Osteoblast (primary cell): ENCODE results near the gene GIMAP2. TPM values are rescaled to one million over a fixed set of nuclear protein-coding genes. Genes with fewer than 3 reads are reported as not detected.

ENCODE experiments used
- DNase-seq: peaks from one replicate; pipeline ENCODE4 v3.0.0; 2011; ENCODE audit warnings: low spot score, mixed read lengths; ENCODE audit not compliant: insufficient read length; ENCODE audit errors: missing footprints
- H2AFZ ChIP-seq: 2 replicates; pipeline ENCODE4 v1.6.0; 2011; ENCODE audit warnings: mild to moderate bottlenecking, low read length
- H3K27ac ChIP-seq: 2 replicates; pipeline ENCODE4 v1.5.1; 2011; ENCODE audit warnings: mild to moderate bottlenecking, low read depth, low read length, moderate library complexity
- H3K27me3 ChIP-seq: 2 replicates; pipeline ENCODE4 v1.6.0; 2012; ENCODE audit warnings: mild to moderate bottlenecking, control low read depth, inconsistent platforms, low read length, moderate library complexity; ENCODE audit not compliant: insufficient read depth
- H3K36me3 ChIP-seq: 2 replicates; pipeline ENCODE4 v1.5.1; 2011; ENCODE audit warnings: mild to moderate bottlenecking, low read length, control low read depth, moderate library complexity; ENCODE audit not compliant: insufficient read depth
- H3K4me1 ChIP-seq: 2 replicates; pipeline ENCODE4 v1.5.1; 2011; ENCODE audit warnings: mild to moderate bottlenecking, low read length, control low read depth, moderate library complexity; ENCODE audit not compliant: insufficient read depth
- H3K4me2 ChIP-seq: 2 replicates; pipeline ENCODE4 v1.6.0; 2011; ENCODE audit warnings: mild to moderate bottlenecking, low read length; ENCODE audit not compliant: insufficient read depth
- H3K4me3 ChIP-seq: fragments of 200-600 bp; sonication (generic); 3 replicates; pipeline ENCODE4 v1.5.1; 2012; ENCODE audit warnings: mild to moderate bottlenecking, low read length, inconsistent platforms; ENCODE audit not compliant: insufficient read depth
- H3K79me2 ChIP-seq: 2 replicates; pipeline ENCODE4 v1.6.0; 2012; ENCODE audit warnings: mild to moderate bottlenecking, low read length, control low read depth, inconsistent platforms; ENCODE audit not compliant: insufficient read depth
- H3K9me3 ChIP-seq: 2 replicates; pipeline ENCODE4 v1.5.1; 2011; ENCODE audit warnings: low read depth, low read length, control low read depth
- H4K20me1 ChIP-seq: 2 replicates; pipeline ENCODE4 v1.6.0; 2012; ENCODE audit warnings: mild to moderate bottlenecking, low read length, control low read depth; ENCODE audit not compliant: insufficient read depth
- CTCF ChIP-seq: IDR thresholded peaks from 2 replicates; pipeline ENCODE4 v1.5.1; 2011; ENCODE audit warnings: mild to moderate bottlenecking, low read depth, low read length, moderate library complexity; ENCODE audit errors: extremely low read depth
- total RNA-seq: library from RNA; depleted of rRNA; stranded (reverse); fragments of >200 nt; gene quantifications from 2 replicates; pipeline ENCODE4 v1.2.3, GENCODE V29; 2012

GIMAP2 gene
- total RNA-seq, 1 donor: 9.4 TPM

- no peaks in the 10 kb centered on the region for H3K9me3 ChIP-seq
- no peaks in the 10 kb centered on the region for H3K79me2 ChIP-seq
- H3K27me3 ChIP-seq: no peaks in the 10 kb centered on the region
- no peak overlapping the region for H3K4me3 ChIP-seq
- no peak for DNase-seq
- no peak overlapping the region for H2AFZ ChIP-seq
- no peak overlapping the region for H3K27ac ChIP-seq
- no peak for TF ChIP-seq CTCF
- H3K4me2 ChIP-seq: no peak overlapping the region
- no peaks in the 10 kb centered on the region for H3K36me3 ChIP-seq
- no peaks in the 10 kb centered on the region for H3K4me1 ChIP-seq
- H4K20me1 ChIP-seq: no peaks in the 10 kb centered on the region
Observed at GRCh38 chr7:150665089-150665748, 20.3 kb upstream of the GIMAP2 start.

- no peak overlapping the region for H3K27ac ChIP-seq
- no peak overlapping the region for H3K4me2 ChIP-seq
- H3K79me2 ChIP-seq: no peaks in the 10 kb centered on the region
- H4K20me1 ChIP-seq: no peaks in the 10 kb centered on the region
- H3K9me3 ChIP-seq: no peaks in the 10 kb centered on the region
- H3K4me1 ChIP-seq: no peaks in the 10 kb centered on the region
- no peaks in the 10 kb centered on the region for H3K27me3 ChIP-seq
- no peaks in the 10 kb centered on the region for H3K36me3 ChIP-seq
- H2AFZ ChIP-seq: no peak overlapping the region
- no peak for DNase-seq
- H3K4me3 ChIP-seq: no peak overlapping the region
- TF ChIP-seq CTCF: no peak
Observed at GRCh38 chr7:150665896-150666295, 19.6 kb upstream of the GIMAP2 start.

- H3K4me2 ChIP-seq: no peak overlapping the region
- H3K27ac ChIP-seq: no peak overlapping the region
- no peak overlapping the region for H2AFZ ChIP-seq
- H3K36me3 ChIP-seq: no peaks in the 10 kb centered on the region
- no peaks in the 10 kb centered on the region for H3K27me3 ChIP-seq
- H3K79me2 ChIP-seq: no peaks in the 10 kb centered on the region
- DNase-seq: no peak
- no peak overlapping the region for H3K4me3 ChIP-seq
- H4K20me1 ChIP-seq: no peaks in the 10 kb centered on the region
- no peak for TF ChIP-seq CTCF
- no peaks in the 10 kb centered on the region for H3K9me3 ChIP-seq
- no peaks in the 10 kb centered on the region for H3K4me1 ChIP-seq
Observed at GRCh38 chr7:150666412-150666811, 19.1 kb upstream of the GIMAP2 start.

GRCh38 chr7:150668472-150668911, 17.0 kb upstream of the GIMAP2 start:
- Histone ChIP-seq H3K4me2 (no peak overlapping the region), H3K4me1 (no peaks in the 10 kb centered on the region), H3K79me2 (no peaks in the 10 kb centered on the region), H3K9me3 (no peaks in the 10 kb centered on the region), H4K20me1 (no peaks in the 10 kb centered on the region), H3K27ac (no peak overlapping the region), H3K36me3 (no peaks in the 10 kb centered on the region), H3K27me3 (no peaks in the 10 kb centered on the region), H2AFZ (no peak overlapping the region), H3K4me3 (no peak overlapping the region)
- DNase-seq: no peak
- no peak for TF ChIP-seq CTCF
